HG02970 (cell line): ENCODE results near the gene ZBP1.

ENCODE experiments used
- ATAC-seq: cut with Tn5 transposase; IDR thresholded peaks from one replicate; pipeline ENCODE4 v1.9.1; 2021; ENCODE audit warnings: mild to moderate bottlenecking, moderate library complexity, moderate number of reproducible peaks; ENCODE audit not compliant: unreplicated experiment, low FRiP score

The ZBP1 gene

DNA sequence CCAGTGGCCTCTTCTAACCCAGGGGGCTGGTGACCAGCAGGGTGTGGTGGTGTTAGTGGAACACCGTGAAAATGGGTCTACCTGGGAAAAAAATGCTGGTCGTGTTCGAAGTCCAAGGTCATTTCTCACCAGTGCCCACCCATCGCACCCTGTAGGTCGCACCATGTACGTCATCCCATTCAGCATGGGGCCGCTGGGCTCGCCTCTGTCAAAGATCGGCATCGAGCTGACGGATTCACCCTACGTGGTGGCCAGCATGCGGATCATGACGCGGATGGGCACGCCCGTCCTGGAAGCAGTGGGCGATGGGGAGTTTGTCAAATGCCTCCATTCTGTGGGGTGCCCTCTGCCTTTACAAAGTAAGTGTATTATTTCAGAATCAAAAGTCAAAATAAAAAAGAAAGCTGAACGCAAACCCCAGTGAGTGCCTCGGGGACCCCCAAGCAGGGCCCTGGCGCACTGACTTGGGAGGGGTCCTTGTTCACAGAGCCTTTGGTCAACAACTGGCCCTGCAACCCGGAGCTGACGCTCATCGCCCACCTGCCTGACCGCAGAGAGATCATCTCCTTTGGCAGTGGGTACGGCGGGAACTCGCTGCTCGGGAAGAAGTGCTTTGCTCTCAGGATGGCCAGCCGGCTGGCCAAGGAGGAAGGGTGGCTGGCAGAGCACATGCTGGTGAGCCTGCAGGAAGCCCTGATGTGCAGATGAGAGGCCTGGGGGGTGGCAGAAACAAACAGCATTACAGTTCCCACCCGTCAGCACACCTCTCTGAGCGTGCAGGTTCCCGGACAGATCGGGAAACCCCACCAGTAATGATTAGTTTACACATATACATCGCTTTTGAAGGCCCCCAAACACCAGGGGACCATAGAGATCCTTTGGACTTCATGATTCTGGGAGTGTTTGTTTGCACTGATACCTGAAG is 57.4 kb downstream of the ZBP1 start:
- no peak for ATAC-seq

- ATAC-seq, result no peak
Observed at GRCh38 chr20:57561356-57562279, 58.6 kb downstream of the ZBP1 start.

- no peak for ATAC-seq
Observed at GRCh38 chr20:57560554-57561355, 59.5 kb downstream of the ZBP1 start, which contains the start of gene PCK1. Gene PCK1 (plus strand): TSS chr20:57561110. CDS start chr20:57561412, 302 bp downstream.

GRCh38 chr20:57559658-57560553 is 60.3 kb downstream of the ZBP1 start:
- ATAC-seq, result no peak

- no peak for ATAC-seq
Observed at GRCh38 chr20:57559289-57559634, 61.0 kb downstream of the ZBP1 start.

DNA sequence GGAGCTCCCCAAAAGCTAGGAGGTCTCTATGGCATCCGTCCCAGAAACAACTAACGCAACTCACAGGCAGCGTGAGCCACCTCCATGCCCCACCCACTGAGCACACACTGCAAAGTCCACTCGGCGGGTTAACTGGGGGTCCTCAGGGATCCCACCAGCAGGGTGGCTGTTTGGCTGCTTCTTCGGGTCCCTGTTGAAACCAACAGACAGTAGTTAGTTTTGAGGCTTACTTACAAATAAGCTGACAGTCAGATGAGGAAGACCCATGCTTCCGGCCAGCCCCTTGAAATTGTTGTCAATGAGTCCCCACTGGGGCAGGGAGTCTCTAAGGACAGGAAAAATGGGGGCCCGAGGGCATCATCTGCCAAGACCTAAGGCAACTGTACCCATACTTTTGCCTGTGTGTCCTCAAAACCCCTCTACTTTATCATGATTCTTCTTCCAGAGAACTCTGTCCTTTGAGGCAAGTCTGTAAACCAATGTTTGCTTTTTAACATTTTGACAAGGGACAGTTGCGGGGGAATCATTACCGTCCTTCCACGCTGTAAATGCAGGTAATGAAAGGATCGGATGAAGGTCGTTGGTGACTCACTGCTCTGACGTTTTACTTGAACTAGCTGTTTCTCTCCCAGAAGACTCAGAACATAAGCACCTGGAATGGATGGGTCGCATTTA is 61.5 kb downstream of the ZBP1 start:
- ATAC-seq, result no peak

DNA sequence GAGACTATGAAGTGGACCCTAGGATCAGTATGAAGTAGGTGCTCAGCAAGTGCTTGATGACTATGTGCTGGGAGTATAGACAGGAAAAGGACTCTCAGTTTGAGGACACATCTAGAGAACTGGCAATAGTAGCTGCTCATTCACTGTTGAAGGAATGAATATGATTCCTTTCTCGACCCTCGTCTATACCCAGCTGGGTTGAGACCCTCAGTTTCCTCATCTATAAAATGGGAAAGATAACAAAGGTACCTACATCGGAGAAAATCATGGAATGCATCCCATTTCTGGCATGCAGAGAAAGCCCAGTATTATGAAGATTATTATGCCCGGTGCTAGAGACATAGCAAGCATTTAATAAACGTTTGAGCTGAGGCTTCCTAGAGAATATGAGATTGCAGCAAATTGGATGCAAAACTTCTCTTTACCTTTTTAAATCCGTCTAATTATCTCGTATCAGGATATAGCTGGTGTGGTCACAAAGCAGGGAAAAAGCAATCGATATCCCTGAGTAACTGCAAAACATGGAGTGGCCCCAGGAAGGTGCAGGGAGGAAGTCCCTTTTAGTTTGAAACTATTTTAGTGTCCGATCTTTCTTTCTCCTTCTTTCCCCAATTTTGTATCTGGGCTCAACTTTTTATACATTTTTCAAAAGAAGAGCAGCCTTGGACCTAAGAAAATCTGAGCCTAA is 62.2 kb downstream of the ZBP1 start:
- no peak for ATAC-seq

DNA sequence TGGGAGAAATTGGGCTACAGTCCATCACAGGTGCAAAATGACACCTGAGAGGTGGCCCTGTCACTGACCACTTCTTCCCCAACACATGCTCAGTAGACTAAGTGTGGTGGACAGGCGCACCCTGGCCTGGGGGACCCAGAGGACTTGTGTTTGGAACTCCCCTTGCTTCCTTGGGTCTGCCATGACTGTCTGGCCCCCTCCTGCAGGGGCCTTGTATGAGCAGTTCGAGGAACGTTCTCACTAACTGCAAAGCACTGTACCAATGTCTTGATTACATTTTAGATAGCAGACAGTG is 63.3 kb downstream of the ZBP1 start:
- ATAC-seq, result no peak

DNA sequence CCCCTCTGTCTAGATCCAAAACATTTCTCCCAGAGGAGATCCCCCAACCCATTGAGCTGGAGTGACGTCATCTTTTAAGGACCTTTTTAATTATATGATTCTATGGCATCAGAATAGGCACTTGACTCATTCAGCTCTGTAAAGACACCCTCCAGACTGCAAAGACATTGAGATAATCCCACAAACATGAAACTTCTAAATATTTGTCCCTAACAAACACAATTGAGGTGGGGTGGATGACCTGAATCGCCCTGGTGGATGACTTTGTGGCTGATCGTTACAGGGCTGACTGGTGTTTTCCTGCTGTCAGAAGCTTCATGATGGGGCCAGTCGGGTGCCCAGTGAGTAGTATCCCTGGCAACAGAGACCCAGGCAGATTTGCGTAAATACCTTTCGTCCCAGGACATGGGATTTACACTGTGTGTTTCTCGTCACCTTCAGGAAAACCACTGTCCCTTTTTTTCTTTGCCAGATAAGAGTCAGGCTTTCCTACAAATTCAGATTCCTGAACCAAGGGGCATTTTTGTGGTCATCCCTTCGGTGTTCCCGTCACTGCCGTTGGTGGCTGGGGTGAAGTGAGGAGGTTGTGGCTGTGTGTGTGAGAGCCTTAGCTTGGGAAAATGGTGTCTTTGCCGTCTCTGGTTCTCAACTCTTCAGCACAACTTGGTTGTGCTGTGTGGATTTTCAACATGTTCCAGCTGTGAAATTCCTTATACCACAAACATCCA is 64.6 kb downstream of the ZBP1 start:
- no peak for ATAC-seq
